ENCODE measurements around the gene LRSAM1. TPM values are rescaled to one million over a fixed set of nuclear protein-coding genes. Genes with fewer than 3 reads are reported as not detected.
A peak's percentile ranks its signal among the peaks of the same experiment; 100 is the strongest.

Gene LRSAM1
- total and polyA plus RNA-seq, 2 of the 8 experiments (the other 6 are each of a cell fraction or from before 2014, with no cell fraction given), result 9.7 to 18.3 TPM

GRCh38 chr9:127524373-127524772, 73.1 kb downstream of the LRSAM1 start:
- Histone ChIP-seq H2AK5ac (ENCODE audit: low read depth, low read length) (no peak overlapping the region; the same call in 1 of the 2 replicates), H2BK20ac (ENCODE audit: low read length) (no peak overlapping the region), H4K20me1 (replicated peaks in 1 of 2; ENCODE audit: control insufficient read depth in 1 of 2, insufficient read depth in 2 of 2, low read length in 2 of 2) (no peaks in the 10 kb centered on the region), H2BK12ac (ENCODE audit: low read depth, low read length) (peak overlapping the region; percentile 63; the same call in 1 of the 2 replicates), H3K14ac (ENCODE audit: insufficient read length) (no peak overlapping the region), H4K8ac (ENCODE audit: extremely low read depth, insufficient read depth, low read length) (no peak overlapping the region), H3K4ac (replicated peaks; ENCODE audit: insufficient read length, low read depth, low read length) (no peak overlapping the region), H2BK15ac (ENCODE audit: low read length) (no peak overlapping the region), H4K91ac (replicated peaks; ENCODE audit: insufficient read length, low read length) (no peak overlapping the region), H3K27ac (ENCODE audit: low read depth, low read length) (no peak overlapping the region), H3K36me3 (ENCODE audit: control insufficient read depth in 2 of 4, insufficient read depth in 4 of 4, low read length in 3 of 4) (peaks cover 0 to 43% (median 24%) of the 10 kb centered on the region in 4 experiments; a peak in 6 of 8 replicates), H3K4me2 (ENCODE audit: insufficient read depth in 1 of 2, low read depth in 2 of 2, low read length in 2 of 2) (no peak overlapping the region), H3K23me2 (ENCODE audit: low read depth, low read length) (no peaks in the 10 kb centered on the region), H3K79me1 (ENCODE audit: low read depth, low read length) (no peaks in the 10 kb centered on the region), H4K5ac (ENCODE audit: insufficient read length, low read depth, low read length) (no peak overlapping the region), H2BK5ac (ENCODE audit: low read depth, low read length) (no peak overlapping the region), H3K27me3 (replicated peaks in 1 of 4; ENCODE audit: control insufficient read depth in 3 of 4, extremely low read depth in 1 of 4, insufficient read depth in 3 of 4, low read length in 3 of 4) (no peaks in the 10 kb centered on the region), H3K18ac (ENCODE audit: extremely low read depth, low read length) (no peak overlapping the region), H2AFZ (ENCODE audit: low read length) (no peak overlapping the region), H3K9me3 (ENCODE audit: insufficient read depth in 2 of 2, low read depth in 1 of 2, low read length in 1 of 2) (peaks cover 32 to 43% of the 10 kb centered on the region in 2 experiments), H3K56ac (replicated peaks; ENCODE audit: insufficient read length, low read depth, low read length) (no peak overlapping the region), H3K79me2 (ENCODE audit: control insufficient read depth in 1 of 2, insufficient read depth in 2 of 2, low read length in 2 of 2) (no peaks in the 10 kb centered on the region), H3K4me3 (ENCODE audit: extremely low read depth in 1 of 4, insufficient read depth in 2 of 4, low read depth in 3 of 4, low read length in 4 of 4) (no peak overlapping the region), H3K9ac (replicated peaks in 1 of 4; ENCODE audit: extremely low read depth in 1 of 4, low read depth in 3 of 4, low read length in 3 of 4) (no peak overlapping the region), H3K23ac (ENCODE audit: insufficient read length) (no peak overlapping the region), H3K4me1 (replicated peaks in 1 of 4; ENCODE audit: control insufficient read depth in 3 of 4, insufficient read depth in 4 of 4, low read length in 3 of 4) (peaks cover 6 to 31% (median 11%) of the 10 kb centered on the region in 4 experiments), H2BK120ac (replicated peaks; ENCODE audit: low read depth, low read length) (no peak overlapping the region)
- no peak for FAIRE-seq
- peak; percentile 73; the same call in 1 of the 2 replicates for TF ChIP-seq TEAD4 (IDR thresholded peaks at IDR 0.05; ENCODE audit: low read depth, low read length)
- TF ChIP-seq NRF1 (IDR thresholded peaks at IDR 0.05; ENCODE audit: low read depth, low read length), result no peak
- no peak for DNase-seq (ENCODE audit: low read depth in 1 of 2, low spot score in 2 of 2)
- ChIA-PET POLR2A (ENCODE audit: partially characterized antibody) (interaction anchor here (2.0 kb wide), 1 partner anchor 12 kb away, joined by 5 read pairs; no protein-coding TSS in a partner anchor), CTCF (ENCODE audit: partially characterized antibody) (interaction anchor here (1.7 to 7.1 kb wide), 8 partner anchors 14 to 210 kb away, joined by 4 to 105 read pairs (median 42); no protein-coding TSS in a partner anchor)
- 95% methylated on average over 6 of the region's 6 CpGs; no CpG with 5 or more reads in 1 of the 2 experiments for WGBS, 2 experiments (ENCODE audit: extremely low coverage in 1 of 2, insufficient coverage in 1 of 2, insufficient read length in 1 of 2, insufficient replicate concordance in 2 of 2, low coverage in 1 of 2, low lambda C conversion rate in 2 of 2, missing lambda C conversion rate in 1 of 2)

Measured in H1 (cell line).